GM19351 (cell line): ENCODE results near the gene TANGO6.
"Not testable (repeated sequence)": the region's sequence is repeated elsewhere in the genome, so short reads cannot be mapped to it uniquely, and the experiment has no call there.

Source experiments
- ATAC-seq: cut with Tn5 transposase; IDR thresholded peaks from one replicate; pipeline ENCODE4 v1.9.1; 2021; ENCODE audit warnings: mild to moderate bottlenecking, moderate library complexity; ENCODE audit not compliant: unreplicated experiment

TANGO6 gene

DNA sequence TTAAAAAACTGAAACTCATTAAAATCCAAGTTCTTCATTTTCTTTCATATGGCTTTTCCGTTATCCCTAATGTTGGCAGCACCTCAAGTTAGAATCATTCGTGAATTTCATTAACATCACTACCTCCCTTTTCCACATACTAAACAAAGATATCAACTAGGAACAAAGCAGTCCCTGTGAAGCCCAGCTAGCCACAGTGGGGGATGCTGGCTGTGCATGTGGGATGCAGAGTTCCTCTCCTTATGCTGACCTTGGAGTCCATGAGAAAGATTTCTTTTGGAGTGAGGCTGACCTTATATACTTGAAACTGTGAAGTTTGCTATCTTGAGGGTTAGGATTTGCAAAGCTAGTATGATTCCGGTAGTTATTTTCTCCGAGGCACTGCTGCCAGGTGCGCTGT lies 117.6 kb downstream of the TANGO6 start:
- no peak for ATAC-seq

DNA sequence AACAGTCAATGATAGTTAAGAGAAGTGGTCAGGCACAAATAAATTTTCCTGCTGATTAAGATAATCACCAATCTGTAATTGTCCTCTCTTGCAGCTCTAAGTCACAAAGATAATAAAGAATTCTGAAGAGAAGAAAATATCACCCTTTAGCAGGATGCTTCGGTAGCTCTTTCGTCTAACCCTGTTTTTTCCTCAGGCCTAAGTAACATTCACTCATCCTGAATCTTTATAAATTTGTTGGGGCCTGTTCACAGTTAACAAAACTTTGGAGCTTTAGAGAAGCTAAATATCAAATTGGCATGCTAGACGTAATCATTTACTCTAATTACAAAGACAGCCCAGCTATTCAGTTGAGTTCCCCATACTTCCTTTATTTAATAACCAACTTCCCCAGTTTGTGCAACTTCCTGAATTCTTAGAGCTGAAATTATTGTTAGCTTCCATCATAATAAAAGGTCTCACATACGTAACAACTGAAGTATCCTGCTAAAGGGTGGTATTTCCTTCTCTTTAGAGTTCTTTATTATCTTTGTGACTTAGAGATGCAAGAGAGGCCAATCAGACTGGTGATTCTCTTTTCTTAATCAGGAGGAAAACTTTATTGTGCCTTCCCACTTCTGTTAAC lies 118.6 kb downstream of the TANGO6 start:
- no peak for ATAC-seq

DNA sequence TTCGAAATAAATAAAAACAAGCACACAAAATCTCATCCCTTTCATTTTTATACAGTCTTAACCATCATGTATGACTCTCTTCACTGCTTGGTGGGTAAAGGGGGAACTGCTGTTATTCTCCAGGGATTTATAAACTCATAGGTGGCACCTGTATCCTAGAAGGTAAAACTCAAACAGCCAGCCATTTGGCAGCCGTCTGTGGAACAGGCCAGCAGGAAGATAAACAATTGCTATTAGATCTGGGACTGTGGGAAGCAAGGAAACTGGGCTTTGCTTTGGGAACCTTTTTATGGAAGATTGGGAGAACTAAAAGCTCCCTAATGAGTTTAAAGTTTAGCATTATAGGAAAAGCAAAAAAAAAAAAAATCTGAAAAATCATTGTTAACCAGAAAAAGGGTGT lies 126.0 kb downstream of the TANGO6 start:
- no peak for ATAC-seq

DNA sequence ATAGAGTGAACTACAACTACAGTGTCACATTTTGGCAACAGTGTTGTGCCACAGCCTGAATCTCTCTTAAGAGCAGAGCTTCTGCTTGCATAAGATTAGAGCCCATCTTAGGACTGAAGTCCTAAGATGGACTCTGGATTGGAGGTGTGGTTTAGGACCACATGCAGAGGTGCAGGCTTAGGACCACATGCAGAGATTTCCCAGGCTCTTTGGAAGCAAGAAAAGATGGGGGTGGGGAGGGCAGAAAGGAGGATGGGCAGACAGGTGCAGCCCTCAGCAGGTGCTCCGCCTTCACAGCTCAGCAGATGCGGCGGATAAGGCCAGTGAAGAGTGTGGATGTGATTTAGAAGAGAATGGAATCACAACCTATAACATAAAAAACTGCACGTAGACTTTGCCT lies 128.7 kb downstream of the TANGO6 start:
- ATAC-seq, result no peak

DNA sequence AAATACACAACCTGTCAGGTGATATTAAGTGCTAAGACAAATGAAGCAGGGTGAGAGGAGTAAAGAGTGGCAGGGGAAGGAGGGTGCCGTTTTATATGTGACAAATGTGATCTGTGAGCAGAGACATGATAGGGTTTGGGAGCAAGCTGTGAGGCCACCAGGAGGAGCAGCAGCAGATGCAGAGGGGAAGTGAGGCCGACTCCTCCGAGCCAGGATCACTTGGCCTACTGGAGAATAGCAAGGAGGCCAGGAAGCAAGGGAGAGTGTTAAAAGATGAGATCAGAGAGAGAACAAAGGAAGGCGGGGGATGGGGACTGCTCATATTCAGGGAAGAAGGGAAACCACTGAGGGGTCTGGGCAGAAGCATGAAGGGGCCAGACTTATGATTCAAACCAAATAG lies 129.4 kb downstream of the TANGO6 start:
- ATAC-seq, result no peak

DNA sequence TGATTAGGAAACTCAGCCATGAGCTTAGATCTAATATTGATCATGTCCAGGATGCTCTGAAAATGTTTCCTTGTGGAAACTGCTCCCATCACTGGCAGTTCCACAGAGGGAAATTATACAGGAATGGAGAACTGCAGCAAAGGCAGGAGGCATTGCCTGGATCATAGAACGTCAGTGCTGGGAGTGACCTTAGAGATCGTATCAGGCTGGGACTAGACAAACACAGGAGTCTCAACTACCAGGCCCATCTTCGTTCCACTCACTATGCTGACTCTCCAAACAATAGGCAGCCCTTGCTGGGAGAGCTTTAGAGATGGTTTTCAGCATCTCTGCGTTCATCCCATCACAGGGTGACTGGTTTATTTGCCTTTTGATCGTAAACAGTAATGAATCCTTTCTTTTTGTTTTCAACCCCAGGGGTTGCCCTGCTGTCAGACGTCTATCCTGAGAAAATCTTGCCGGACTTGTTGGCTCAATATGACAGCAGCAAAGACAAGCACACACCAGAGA lies 130.3 kb downstream of the TANGO6 start:
- no peak for ATAC-seq

DNA sequence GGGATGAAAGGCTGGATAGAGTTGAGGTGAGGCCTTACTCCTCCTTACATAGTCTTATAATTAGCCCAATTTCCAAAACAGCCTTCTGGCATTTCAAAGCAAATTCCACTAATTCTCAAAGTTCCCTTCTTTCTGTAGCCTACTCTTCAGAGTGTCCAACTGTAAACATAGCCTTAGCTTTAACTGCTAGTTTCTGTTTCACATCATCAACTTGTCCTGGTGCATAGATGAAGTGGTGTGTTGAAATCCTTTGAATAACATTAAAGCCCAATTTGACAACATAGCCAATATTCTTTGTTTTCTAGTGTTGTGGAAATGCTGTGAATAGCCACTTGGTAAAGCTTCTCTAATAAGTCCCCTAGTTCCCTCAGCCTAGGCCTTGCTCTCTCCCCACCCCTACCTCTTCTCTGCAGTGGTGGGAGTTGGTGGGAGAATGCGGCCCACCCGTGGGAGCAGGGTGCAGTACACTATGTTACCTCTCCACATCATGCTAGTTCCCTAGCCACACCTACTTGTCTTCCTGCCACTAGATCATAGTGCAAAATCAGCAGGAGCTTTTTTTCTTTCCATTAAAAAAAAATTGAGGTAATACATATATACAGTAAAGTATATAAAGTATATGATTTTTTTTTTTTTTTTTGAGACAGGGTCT lies 135.1 kb downstream of the TANGO6 start:
- no peak for ATAC-seq

DNA sequence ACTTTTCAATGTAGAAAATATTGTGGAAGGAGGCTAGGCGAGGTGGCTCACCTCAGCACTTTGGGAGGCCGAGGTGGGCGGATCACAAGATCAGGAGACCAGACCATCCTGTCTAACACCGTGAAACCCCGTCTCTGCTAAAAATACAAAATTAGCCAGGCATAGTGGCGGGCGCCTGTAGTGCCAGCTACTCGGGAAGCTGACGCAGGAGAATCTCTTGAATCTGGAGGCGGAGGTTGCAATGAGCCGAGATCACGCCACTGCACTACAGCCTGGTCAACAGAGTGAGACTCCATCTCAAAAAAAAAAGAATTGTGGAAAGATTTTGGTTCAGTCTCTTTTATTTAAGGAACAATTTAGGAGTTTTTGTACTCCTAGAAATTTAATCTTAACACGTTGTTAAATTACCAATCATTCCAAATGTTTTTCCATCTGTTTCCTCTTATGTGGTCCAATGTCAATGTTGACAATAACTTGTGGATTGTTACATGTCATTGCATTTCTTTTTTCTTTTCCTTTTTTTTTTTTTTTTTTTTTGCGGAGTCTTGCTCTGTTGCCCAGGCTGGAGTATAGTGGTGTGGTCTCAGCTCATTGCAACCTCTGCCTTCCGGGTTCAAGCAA lies 137.5 kb downstream of the TANGO6 start:
- no peak for ATAC-seq

DNA sequence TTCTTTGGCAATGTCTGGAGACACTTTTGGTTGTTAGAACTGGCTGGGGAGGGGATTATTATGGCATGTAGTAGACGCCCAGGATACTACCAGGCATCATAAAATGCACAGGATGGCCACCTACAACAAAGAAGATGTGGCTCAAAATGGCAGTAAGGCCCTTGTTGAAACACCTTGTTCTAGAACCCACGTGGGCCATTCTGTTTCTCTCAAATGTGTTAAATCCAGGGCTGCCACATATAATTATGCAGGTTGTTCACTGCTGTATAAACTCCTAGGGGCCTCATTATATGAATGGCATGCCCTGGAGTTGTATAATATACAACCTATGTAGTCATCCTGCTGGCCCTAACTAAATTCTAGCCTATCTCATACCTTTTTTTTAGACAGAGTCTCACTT lies 138.6 kb downstream of the TANGO6 start:
- ATAC-seq, result no peak

DNA sequence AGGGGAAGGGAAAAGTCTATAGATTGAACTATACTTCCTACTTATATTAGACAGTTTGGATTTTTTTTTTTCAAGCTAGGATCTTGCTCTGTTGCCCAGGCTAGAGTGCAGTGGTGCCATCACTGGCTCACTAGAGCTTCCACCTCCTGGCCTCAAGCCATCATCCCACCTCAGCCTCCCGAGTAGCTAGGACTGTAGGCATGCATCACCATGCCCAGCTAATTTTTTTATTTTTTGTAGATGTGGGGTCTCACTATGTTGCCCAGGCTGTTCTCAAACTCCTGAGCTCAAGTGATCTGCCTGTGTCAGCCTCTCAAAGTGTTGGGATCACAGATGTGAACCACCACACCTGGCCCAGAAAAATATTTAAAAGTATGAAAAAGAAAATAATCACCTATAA lies 141.1 kb downstream of the TANGO6 start:
- ATAC-seq, result no peak

DNA sequence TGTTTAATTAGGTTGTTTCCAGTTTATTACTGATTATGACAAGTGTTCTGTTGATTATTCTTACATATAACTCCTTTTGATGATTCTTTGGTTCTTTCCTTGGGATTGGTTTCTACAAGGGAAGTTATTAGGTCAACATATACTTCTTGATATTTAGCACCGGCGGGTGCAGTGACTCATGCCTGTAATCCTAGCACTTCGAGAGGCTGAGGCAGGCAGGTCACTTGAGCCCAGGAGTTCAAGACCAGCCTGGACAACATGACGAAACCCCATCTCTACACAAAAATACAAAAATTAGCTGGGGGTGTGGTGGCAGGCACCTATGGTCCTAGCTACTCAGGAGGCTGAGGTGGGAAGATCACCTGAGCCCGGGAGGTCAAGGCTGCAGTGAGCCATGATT lies 141.9 kb downstream of the TANGO6 start:
- no peak for ATAC-seq

DNA sequence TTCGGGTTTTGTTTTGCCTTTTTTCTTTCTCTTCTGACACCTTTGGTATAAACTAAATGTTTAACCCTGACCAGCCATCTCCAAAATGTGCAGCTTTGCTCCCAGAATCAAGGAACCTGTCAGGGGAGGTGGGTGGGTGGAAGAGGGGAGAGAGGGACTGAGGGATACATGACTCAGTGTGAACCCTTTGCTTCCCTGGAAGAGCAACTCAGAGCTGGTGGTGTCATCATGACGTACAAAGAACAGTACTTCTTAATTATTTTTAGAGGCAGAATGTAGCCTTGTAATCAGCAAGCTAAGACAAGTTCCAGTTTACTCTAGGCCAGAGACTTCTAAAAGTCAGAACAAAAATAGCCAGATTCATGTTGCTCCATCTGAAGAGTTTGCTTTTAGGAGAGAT lies 142.5 kb downstream of the TANGO6 start:
- ATAC-seq, result no peak

DNA sequence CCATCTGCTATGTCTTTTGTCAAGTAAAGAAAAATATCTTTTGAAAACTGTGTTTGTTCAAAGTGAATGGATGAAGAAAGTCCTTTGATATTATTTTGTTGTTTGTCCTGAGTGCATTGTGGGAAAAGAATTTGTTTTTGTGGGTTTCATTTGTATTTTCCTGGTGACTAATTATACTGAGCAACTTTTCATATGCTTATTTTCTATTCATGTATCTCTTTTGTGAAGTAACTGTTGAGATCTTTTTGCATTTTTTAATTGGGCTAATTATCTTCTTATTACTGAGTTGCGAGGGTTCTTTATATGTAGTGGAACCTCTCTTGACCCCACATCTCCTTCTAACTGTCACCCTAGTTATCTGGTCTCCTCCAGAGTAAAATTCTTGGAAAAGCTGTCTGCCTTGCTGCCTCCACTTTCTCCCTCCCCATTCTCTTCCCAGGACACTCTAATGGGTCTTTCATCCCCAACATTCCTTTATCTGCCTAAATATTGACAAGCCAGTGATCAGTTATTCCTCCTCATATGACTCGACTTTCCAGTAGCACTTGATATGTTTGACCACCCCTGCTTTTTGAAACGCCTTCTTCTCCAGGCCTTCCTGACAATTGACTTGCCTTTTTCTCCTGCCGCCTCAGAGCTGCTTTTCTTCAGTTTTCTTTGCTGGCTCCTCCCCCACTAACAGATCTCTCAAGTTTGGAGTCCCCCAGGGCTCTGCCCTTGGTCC lies 144.6 kb downstream of the TANGO6 start:
- ATAC-seq, result no peak

DNA sequence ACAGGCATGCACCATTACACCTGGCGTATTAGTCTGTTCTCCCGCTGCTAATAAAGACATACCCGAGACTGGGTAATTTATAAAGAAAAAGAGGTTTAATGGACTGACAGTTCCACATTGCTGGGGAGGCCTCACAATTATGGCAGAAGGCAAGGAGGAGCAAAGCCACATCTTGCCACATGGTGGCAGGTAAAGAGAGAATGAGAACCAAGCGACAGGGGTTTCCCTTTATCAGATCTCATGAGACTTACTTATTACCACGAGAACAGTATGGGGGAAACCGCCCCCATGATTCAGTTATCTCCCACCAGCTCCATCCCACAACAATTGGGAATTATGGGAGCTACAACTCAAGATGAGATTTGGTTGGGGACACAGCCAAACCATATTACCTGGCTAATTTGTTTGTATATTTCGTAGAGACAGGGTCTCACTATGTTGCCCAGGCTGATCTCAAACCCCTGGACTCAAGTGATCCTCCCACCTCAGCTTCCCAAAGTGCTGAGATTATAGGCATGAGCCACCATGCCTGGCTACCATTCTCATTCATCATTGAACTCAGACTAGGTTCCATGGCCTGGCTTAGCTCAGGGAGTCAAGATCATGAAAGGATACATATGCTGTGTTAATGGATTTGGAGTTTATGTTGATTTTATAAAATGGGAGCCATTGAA lies 147.0 kb downstream of the TANGO6 start:
- ATAC-seq, result not testable (repeated sequence)

DNA sequence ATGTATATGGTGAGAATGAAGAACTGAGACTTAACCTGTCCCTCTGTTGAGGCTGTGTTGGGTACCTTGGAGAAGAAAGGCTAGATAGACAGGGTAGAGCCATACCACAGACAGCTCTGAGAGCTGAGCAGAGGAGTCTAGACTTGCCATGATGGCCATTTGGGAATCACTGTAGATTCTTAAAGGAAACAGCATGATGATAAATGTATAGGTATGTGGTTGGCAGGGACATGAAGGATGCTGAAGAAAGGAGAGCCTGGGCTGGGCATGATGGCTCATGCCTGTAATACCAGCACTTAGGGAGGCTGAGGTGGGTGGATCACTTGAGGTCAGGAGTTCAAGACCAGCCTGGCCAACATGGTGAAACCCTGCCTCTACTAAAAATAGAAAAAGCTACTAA lies 147.7 kb downstream of the TANGO6 start:
- ATAC-seq, result no peak

DNA sequence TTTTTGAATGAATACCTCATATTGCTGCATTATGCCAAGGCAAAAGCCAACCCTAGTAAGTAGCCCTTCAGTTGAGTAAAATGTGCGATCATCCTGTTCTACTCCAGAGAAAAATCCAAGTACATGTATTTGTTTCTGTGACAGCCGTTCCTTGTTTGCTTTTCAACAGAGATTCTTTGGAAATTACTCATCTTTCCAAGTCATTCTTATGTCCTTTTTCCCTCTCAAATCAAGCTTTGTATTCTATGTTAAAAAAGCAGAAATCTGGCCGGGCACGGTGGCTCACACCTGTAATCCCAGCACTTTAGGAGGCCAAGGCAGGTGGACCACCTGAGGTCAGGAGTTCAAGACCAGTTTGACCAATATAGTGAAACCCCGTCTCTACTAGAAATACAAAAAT lies 149.2 kb downstream of the TANGO6 start:
- ATAC-seq, result no peak

DNA sequence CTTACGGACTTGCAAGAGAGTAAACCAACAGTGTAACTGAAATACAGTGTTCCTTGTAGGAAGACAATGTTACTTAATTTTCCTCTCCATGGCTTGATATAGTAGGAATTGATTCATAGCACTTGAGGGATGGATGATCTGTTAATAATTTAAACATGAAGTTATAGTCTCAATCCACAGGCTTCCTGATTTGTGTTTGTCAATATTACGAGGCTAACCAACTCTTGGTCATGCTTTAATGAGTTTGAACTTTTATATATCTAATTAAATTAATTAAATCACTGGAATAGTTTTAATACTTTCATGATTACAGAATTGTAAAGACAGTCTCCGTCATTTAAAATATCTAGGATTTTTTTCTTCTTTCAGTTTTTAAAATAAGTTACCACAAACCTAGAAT lies 150.1 kb downstream of the TANGO6 start:
- no peak for ATAC-seq

DNA sequence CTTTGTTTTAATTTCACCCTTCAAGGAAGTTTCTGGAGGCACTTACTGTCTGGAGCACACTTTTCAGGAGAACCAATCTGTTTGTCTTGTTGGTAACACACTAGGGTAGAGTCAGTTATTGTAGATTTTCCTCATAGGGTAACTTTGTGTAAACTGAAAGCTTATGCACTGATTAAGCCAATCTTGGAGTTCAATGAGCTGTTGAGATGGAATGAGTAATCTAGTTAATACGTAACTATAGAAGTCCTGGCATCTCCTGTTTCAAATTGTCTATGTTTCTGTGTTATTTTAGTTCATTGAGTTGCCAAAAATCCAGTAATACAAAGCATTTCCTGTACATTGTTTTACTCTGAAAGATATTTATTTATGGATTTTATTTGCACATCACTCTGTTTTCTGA lies 150.6 kb downstream of the TANGO6 start:
- no peak for ATAC-seq

DNA sequence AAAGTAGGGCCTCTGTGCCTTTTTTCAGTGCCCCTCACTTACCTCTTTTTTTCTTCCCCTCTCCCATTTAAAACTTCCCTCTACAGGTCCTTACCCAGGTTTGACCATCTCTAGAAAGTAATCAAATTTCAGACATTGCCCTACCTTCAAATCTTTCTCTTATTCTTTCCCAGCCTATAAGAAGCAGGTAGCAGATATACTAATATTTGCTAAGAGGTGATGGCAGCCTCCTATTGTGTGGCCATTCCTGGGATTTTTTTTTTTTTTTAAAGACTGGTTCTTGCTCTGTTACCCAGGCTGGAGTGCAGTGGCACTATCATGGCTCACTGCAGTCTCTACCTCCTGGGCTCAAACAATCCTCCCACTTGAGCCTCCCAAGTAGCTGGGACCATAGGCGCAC lies 151.0 kb downstream of the TANGO6 start:
- ATAC-seq, result no peak

DNA sequence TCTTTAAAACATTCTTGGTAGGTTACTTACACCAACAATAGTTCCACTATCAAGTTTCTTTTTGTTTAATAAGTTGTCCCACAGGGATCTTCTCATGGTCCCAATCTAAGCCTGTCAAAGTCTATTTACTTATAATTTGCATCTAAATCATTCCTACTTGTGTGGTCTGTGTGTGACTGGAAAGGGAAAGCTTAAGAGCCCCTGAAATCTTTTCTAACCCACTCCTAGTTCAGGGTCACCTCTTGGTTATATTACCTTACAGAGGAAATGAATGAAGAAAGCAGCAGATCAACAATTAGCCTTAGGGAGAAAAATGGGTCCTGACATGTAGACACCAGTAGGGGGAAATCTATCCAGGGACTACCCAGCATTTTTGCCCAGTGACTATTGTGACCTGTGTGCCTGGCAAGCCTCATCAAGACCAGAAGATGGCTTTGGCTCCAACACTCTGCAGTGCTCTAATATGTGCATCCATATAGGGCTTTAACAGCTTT lies 151.7 kb downstream of the TANGO6 start:
- no peak for ATAC-seq

DNA sequence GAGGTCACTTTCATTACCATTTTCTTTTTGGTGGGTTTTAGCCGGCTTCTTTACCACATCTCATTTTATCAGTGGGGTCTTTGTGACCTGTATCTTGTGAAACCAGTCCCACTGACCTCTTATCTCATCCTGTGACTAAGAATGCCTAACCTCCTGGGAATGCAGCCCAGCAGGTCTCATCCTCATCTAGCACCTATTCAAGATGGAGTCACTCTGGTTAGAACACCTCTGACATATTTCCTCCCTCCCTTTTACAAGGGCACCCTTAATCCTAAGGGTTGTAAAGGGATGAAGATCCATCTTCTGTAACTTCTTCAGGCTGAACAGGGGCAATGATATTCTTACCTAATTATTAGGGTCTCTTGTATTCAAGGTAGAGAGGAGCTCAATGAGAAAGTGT lies 154.2 kb downstream of the TANGO6 start:
- no peak for ATAC-seq
